Lower leg skin (tissue), 3 donors: ENCODE data around the gene P3H2.

ENCODE experiments used
- CTCF ChIP-seq, 3 donors: fragments of 450-650 bp; IDR thresholded peaks; one replicate each; pipeline ENCODE4 v1.5.1; 2016; ENCODE audit warnings: antibody characterized with exemption in 3 of 3, mild to moderate bottlenecking in 3 of 3, moderate library complexity in 2 of 3
- POLR2A ChIP-seq, 2 donors: fragments of 450-650 bp; IDR thresholded peaks; one replicate each; pipeline ENCODE4 v1.6.1; 2016 to 2017; ENCODE audit warnings: antibody characterized with exemption in 2 of 2, mild to moderate bottlenecking in 1 of 2, moderate library complexity in 1 of 2

GRCh38 chr3:190105876-190106275, 14.8 kb downstream of the P3H2 start:
- no peak for TF ChIP-seq CTCF (IDR thresholded peaks at IDR 0.05)
- no peak for TF ChIP-seq POLR2A (IDR thresholded peaks at IDR 0.05)
